ENCODE measurements around the gene OR2T29.

OR2T29 gene

DNA sequence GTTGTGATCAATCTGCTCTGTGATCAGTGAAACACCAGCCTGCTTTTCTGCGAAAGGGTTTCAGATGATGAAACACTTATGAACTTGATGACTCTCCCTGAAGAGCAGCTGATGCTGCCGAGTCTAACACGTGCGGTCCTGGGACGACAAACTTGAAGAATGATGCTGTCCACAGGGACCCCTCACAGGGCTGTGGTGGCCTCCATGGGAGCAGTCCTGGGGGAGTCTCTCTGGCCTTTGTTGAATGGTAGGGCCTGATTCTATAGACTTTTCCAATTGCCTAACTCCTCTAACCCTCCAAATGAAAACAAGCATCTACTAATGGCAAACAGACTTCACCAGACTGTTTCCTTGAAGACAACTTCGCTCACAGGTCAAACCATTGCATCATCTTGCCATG is 35.0 kb upstream of the OR2T29 start, which contains the start of gene OR2T10:
OR2T10 (minus strand) TSS at position 112 of the 400 bp plus-strand sequence. CDS start 3,932 bp downstream, outside the sequence.
- Histone ChIP-seq H3K4me1 (ENCODE audit: control insufficient read depth in 2 of 2, insufficient read depth in 1 of 2, low read depth in 1 of 2, low read length in 2 of 2) (no peaks in the 10 kb centered on the region), H3K36me3 (replicated peaks in 1 of 2; ENCODE audit: control insufficient read depth in 2 of 2, insufficient read depth in 2 of 2, low read length in 2 of 2) (no peaks in the 10 kb centered on the region), H4K8ac (ENCODE audit: low read depth, low read length) (no peak within 1 kb of the TSS), H4K91ac (ENCODE audit: low read depth, low read length, poor library complexity) (no peak within 1 kb of the TSS), H3K14ac (ENCODE audit: low read length) (no peak within 1 kb of the TSS), H3K9me3 (replicated peaks in 1 of 2; ENCODE audit: control insufficient read depth in 2 of 2, insufficient read depth in 1 of 2, low read depth in 1 of 2, low read length in 2 of 2) (peaks cover 0 to 24% of the 10 kb centered on the region in 2 donors), H2BK12ac (ENCODE audit: low read length) (no peak within 1 kb of the TSS), H3K23ac (ENCODE audit: low read depth, low read length, poor library complexity) (no peak within 1 kb of the TSS), H3K4ac (ENCODE audit: low read length) (no peak within 1 kb of the TSS), H2BK5ac (ENCODE audit: low read length) (no peak within 1 kb of the TSS), H3K79me1 (ENCODE audit: low read depth, low read length) (no peaks in the 10 kb centered on the region), H2AK5ac (ENCODE audit: low read depth, low read length) (no peak within 1 kb of the TSS), H3K4me2 (ENCODE audit: insufficient read depth, low read length, poor library complexity, severe bottlenecking) (no peak within 1 kb of the TSS), H2BK120ac (ENCODE audit: low read depth, low read length) (no peak within 1 kb of the TSS), H2AFZ (ENCODE audit: low read length) (no peak within 1 kb of the TSS), H3K9ac (ENCODE audit: low read depth, low read length, poor library complexity) (no peak within 1 kb of the TSS), H3K4me3 (ENCODE audit: low read length in 2 of 2) (no peak within 1 kb of the TSS), H3K18ac (ENCODE audit: low read length) (no peak within 1 kb of the TSS), H3K27me3 (ENCODE audit: control insufficient read depth in 3 of 3, insufficient read depth in 3 of 3, low read depth in 1 of 3, low read length in 3 of 3) (no peaks in the 10 kb centered on the region), H3K27ac (replicated peaks; ENCODE audit: low read length) (no peak within 1 kb of the TSS), H2BK15ac (ENCODE audit: low read length) (no peak within 1 kb of the TSS)
- no peak for DNase-seq (ENCODE audit: low spot score)
- WGBS, 2 donors (ENCODE audit: extremely low coverage in 2 of 2, insufficient read length in 2 of 2, insufficient replicate concordance in 1 of 2) = no CpG with 5 or more reads among the region's 6 CpGs

DNA sequence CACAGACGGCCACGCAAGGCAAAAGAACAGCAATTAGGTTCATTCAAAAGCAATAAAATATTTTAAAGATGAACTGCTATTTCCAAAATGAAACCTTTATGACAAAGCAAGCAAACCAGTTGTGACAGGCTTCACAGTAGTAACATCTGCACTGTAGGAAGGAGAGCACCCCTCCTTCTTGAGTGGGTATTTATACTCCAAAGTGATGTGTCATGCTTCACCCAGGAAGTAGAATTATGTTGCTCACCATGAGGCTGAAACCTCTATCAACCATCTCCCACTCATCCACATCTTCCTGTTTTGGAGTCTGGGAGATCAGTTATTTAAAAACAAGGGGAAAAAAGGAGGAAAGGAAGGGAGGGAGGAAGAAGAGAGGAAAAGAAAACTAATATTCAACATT is 34.0 kb upstream of the OR2T29 start:
- H3K79me1 ChIP-seq (ENCODE audit: low read depth, low read length) = no peaks in the 10 kb centered on the region
- WGBS, 2 donors (ENCODE audit: extremely low coverage in 2 of 2, insufficient read length in 2 of 2, insufficient replicate concordance in 1 of 2) = no CpG with 5 or more reads among the region's 2 CpGs
- H3K4me1 ChIP-seq (ENCODE audit: control insufficient read depth in 2 of 2, insufficient read depth in 1 of 2, low read depth in 1 of 2, low read length in 2 of 2) = no peaks in the 10 kb centered on the region
- H4K8ac ChIP-seq (ENCODE audit: low read depth, low read length) = no peak overlapping the region
- H3K18ac ChIP-seq (ENCODE audit: low read length) = no peak overlapping the region
- no peak overlapping the region for H2BK15ac ChIP-seq (ENCODE audit: low read length)
- no peak overlapping the region for H3K4ac ChIP-seq (ENCODE audit: low read length)
- H2AK5ac ChIP-seq (ENCODE audit: low read depth, low read length) = no peak overlapping the region
- H3K4me2 ChIP-seq (ENCODE audit: insufficient read depth, low read length, poor library complexity, severe bottlenecking) = no peak overlapping the region
- no peaks in the 10 kb centered on the region for H3K27me3 ChIP-seq (ENCODE audit: control insufficient read depth in 3 of 3, insufficient read depth in 3 of 3, low read depth in 1 of 3, low read length in 3 of 3)
- H2AFZ ChIP-seq (ENCODE audit: low read length) = no peak overlapping the region
- H3K23ac ChIP-seq (ENCODE audit: low read depth, low read length, poor library complexity) = no peak overlapping the region
- H3K9me3 ChIP-seq (replicated peaks in 1 of 2; ENCODE audit: control insufficient read depth in 2 of 2, insufficient read depth in 1 of 2, low read depth in 1 of 2, low read length in 2 of 2) = peaks cover 0 to 25% of the 10 kb centered on the region in 2 donors
- H3K4me3 ChIP-seq (ENCODE audit: low read length in 2 of 2) = no peak overlapping the region
- H3K9ac ChIP-seq (ENCODE audit: low read depth, low read length, poor library complexity) = no peak overlapping the region
- no peak overlapping the region for H4K91ac ChIP-seq (ENCODE audit: low read depth, low read length, poor library complexity)
- no peak overlapping the region for H2BK120ac ChIP-seq (ENCODE audit: low read depth, low read length)
- no peak overlapping the region for H3K14ac ChIP-seq (ENCODE audit: low read length)
- no peak overlapping the region for H2BK5ac ChIP-seq (ENCODE audit: low read length)
- no peak overlapping the region for H3K27ac ChIP-seq (replicated peaks; ENCODE audit: low read length)
- no peak for DNase-seq (ENCODE audit: low spot score)
- H2BK12ac ChIP-seq (ENCODE audit: low read length) = no peak overlapping the region
- H3K36me3 ChIP-seq (replicated peaks in 1 of 2; ENCODE audit: control insufficient read depth in 2 of 2, insufficient read depth in 2 of 2, low read length in 2 of 2) = no peaks in the 10 kb centered on the region

DNA sequence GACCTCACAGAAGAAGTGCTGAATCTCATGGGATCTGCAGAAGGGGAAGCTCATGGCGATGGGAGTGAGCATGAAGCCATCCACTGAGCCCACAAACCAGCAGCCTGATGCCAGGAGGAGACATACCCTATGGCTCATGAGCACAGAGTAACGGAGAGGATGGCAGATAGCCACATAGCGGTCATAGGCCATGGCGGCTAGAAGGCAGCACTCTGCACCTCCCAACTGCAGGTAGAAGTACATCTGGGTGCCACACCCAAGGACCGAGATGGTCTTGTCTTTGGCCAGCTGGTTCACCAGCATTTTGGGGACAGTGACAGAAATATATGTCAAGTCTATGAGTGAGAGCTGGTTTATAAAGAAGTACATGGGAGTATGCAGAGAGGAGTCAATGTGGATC is 30.7 kb upstream of the OR2T29 start:
- no peak overlapping the region for H4K8ac ChIP-seq (ENCODE audit: low read depth, low read length)
- no peak overlapping the region for H2BK12ac ChIP-seq (ENCODE audit: low read length)
- H3K27ac ChIP-seq (replicated peaks; ENCODE audit: low read length) = no peak overlapping the region
- peak overlapping the region in 1 of 2 donors; percentile 7 for H3K4me3 ChIP-seq (ENCODE audit: low read length in 2 of 2)
- H3K23ac ChIP-seq (ENCODE audit: low read depth, low read length, poor library complexity) = no peak overlapping the region
- H3K14ac ChIP-seq (ENCODE audit: low read length) = no peak overlapping the region
- no CpG with 5 or more reads among the region's 5 CpGs for WGBS, 2 donors (ENCODE audit: extremely low coverage in 2 of 2, insufficient read length in 2 of 2, insufficient replicate concordance in 1 of 2)
- H4K91ac ChIP-seq (ENCODE audit: low read depth, low read length, poor library complexity) = no peak overlapping the region
- H2BK5ac ChIP-seq (ENCODE audit: low read length) = no peak overlapping the region
- no peak overlapping the region for H2BK120ac ChIP-seq (ENCODE audit: low read depth, low read length)
- no peaks in the 10 kb centered on the region for H3K36me3 ChIP-seq (replicated peaks in 1 of 2; ENCODE audit: control insufficient read depth in 2 of 2, insufficient read depth in 2 of 2, low read length in 2 of 2)
- H3K9ac ChIP-seq (ENCODE audit: low read depth, low read length, poor library complexity) = no peak overlapping the region
- peaks cover 0 to 24% of the 10 kb centered on the region in 2 donors for H3K9me3 ChIP-seq (replicated peaks in 1 of 2; ENCODE audit: control insufficient read depth in 2 of 2, insufficient read depth in 1 of 2, low read depth in 1 of 2, low read length in 2 of 2)
- no peaks in the 10 kb centered on the region for H3K27me3 ChIP-seq (ENCODE audit: control insufficient read depth in 3 of 3, insufficient read depth in 3 of 3, low read depth in 1 of 3, low read length in 3 of 3)
- no peak overlapping the region for H2AK5ac ChIP-seq (ENCODE audit: low read depth, low read length)
- no peak overlapping the region for H3K4ac ChIP-seq (ENCODE audit: low read length)
- no peak overlapping the region for H3K4me2 ChIP-seq (ENCODE audit: insufficient read depth, low read length, poor library complexity, severe bottlenecking)
- H2AFZ ChIP-seq (ENCODE audit: low read length) = no peak overlapping the region
- no peaks in the 10 kb centered on the region for H3K4me1 ChIP-seq (ENCODE audit: control insufficient read depth in 2 of 2, insufficient read depth in 1 of 2, low read depth in 1 of 2, low read length in 2 of 2)
- no peak for DNase-seq (ENCODE audit: low spot score)
- no peaks in the 10 kb centered on the region for H3K79me1 ChIP-seq (ENCODE audit: low read depth, low read length)
- no peak overlapping the region for H3K18ac ChIP-seq (ENCODE audit: low read length)
- H2BK15ac ChIP-seq (ENCODE audit: low read length) = no peak overlapping the region

DNA sequence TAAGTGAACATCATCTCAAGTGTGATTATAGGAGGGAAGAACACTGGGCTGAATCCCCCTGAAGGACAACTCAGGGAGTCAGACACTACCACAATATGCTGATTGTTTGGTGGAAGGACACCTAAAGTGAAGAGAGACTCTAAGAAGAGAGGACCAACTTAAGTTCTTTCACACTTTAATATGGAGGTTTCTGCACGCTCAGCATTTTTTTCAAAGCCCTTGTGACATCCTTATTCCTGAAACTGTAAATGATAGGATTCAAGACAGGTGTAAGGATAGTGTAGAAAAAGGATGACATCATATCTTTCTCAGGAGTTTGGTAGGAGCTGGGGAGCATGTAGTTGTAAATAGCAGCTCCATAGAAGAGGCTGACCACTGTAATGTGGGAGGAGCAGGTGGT is 30.1 kb upstream of the OR2T29 start:
- H3K4me1 ChIP-seq (ENCODE audit: control insufficient read depth in 2 of 2, insufficient read depth in 1 of 2, low read depth in 1 of 2, low read length in 2 of 2) = no peaks in the 10 kb centered on the region
- H2BK12ac ChIP-seq (ENCODE audit: low read length) = no peak overlapping the region
- H3K79me1 ChIP-seq (ENCODE audit: low read depth, low read length) = no peaks in the 10 kb centered on the region
- H3K36me3 ChIP-seq (replicated peaks in 1 of 2; ENCODE audit: control insufficient read depth in 2 of 2, insufficient read depth in 2 of 2, low read length in 2 of 2) = no peaks in the 10 kb centered on the region
- H3K18ac ChIP-seq (ENCODE audit: low read length) = no peak overlapping the region
- H3K9ac ChIP-seq (ENCODE audit: low read depth, low read length, poor library complexity) = no peak overlapping the region
- no peak overlapping the region for H3K23ac ChIP-seq (ENCODE audit: low read depth, low read length, poor library complexity)
- H4K8ac ChIP-seq (ENCODE audit: low read depth, low read length) = no peak overlapping the region
- no peak overlapping the region for H4K91ac ChIP-seq (ENCODE audit: low read depth, low read length, poor library complexity)
- H3K4me2 ChIP-seq (ENCODE audit: insufficient read depth, low read length, poor library complexity, severe bottlenecking) = no peak overlapping the region
- H3K4ac ChIP-seq (ENCODE audit: low read length) = no peak overlapping the region
- DNase-seq (ENCODE audit: low spot score) = no peak
- H2AFZ ChIP-seq (ENCODE audit: low read length) = no peak overlapping the region
- no CpG with 5 or more reads among the region's 1 CpG for WGBS, 2 donors (ENCODE audit: extremely low coverage in 2 of 2, insufficient read length in 2 of 2, insufficient replicate concordance in 1 of 2)
- H3K27me3 ChIP-seq (ENCODE audit: control insufficient read depth in 3 of 3, insufficient read depth in 3 of 3, low read depth in 1 of 3, low read length in 3 of 3) = no peaks in the 10 kb centered on the region
- H3K4me3 ChIP-seq (ENCODE audit: low read length in 2 of 2) = no peak overlapping the region
- no peak overlapping the region for H2BK120ac ChIP-seq (ENCODE audit: low read depth, low read length)
- no peak overlapping the region for H2AK5ac ChIP-seq (ENCODE audit: low read depth, low read length)
- H3K27ac ChIP-seq (replicated peaks; ENCODE audit: low read length) = no peak overlapping the region
- H2BK5ac ChIP-seq (ENCODE audit: low read length) = no peak overlapping the region
- H3K14ac ChIP-seq (ENCODE audit: low read length) = no peak overlapping the region
- no peak overlapping the region for H2BK15ac ChIP-seq (ENCODE audit: low read length)
- H3K9me3 ChIP-seq (replicated peaks in 1 of 2; ENCODE audit: control insufficient read depth in 2 of 2, insufficient read depth in 1 of 2, low read depth in 1 of 2, low read length in 2 of 2) = peaks cover 0 to 23% of the 10 kb centered on the region in 2 donors
